HepG2 (cell line): ENCODE results near the gene TRPV6. TPM values are rescaled to one million over a fixed set of nuclear protein-coding genes. Genes with fewer than 3 reads are reported as not detected.

ENCODE experiments used
- ATAC-seq: fragments of 200-7000 bp; cut with Tn5 transposase; 3 replicates; pipeline ENCODE4 v1.9.1; 2020; ENCODE audit warnings: mild to moderate bottlenecking, moderate library complexity
- BruUV-seq: library from RNA; stranded (reverse); fragments of 400-500 nt; replicated peaks from 2 replicates; lab custom pipeline; 2021; lab: Mats Ljungman, UMichigan
- CTCF ChIA-PET: fragments of 300-600 bp; formaldehyde crosslinking; extraction: SDS; loops from one replicate; lab custom pipeline; 2021; ENCODE audit warnings: low total read pairs, inconsistent platforms, low intra/inter-chr PET ratio; lab: Yijun Ruan, JAX
- POLR2A ChIA-PET: fragments of 350-600 bp; sonication (Branson Sonifier 250); formaldehyde crosslinking; loops from one replicate; lab custom pipeline; 2020; ENCODE audit warnings: antibody characterized with exemption, inconsistent platforms; lab: Yijun Ruan, JAX
- DNase-seq: peaks from one replicate; pipeline ENCODE4 v3.0.0-alpha.2; 2015; ENCODE audit warnings: low spot score
- FAIRE-seq: peaks from 3 replicates; lab custom pipeline; 2011; peaks lifted over from hg19 to GRCh38; lab: Jason Lieb, UNC
- H2AFZ ChIP-seq: one replicate; pipeline ENCODE4 v1.6.1; 2011; ENCODE audit warnings: low read length, inconsistent platforms
- H3K27ac ChIP-seq: fragments of 300-600 bp; 3 replicates; pipeline ENCODE4 v1.8.0; 2011; ENCODE audit warnings: mixed run types, mild to moderate bottlenecking, mixed read lengths, low read length, inconsistent platforms; ENCODE audit not compliant: insufficient read depth; ENCODE audit errors: extremely low read length
- H3K27me3 ChIP-seq, 2 experiments: fragments of 200-600 bp in 1 of 2; 2 replicates in 1 of 2; 3 replicates in 1 of 2; pipeline versions ENCODE4 v1.6.0 to v1.8.0; 2011; ENCODE audit warnings: low read length in 2 of 2, mild to moderate bottlenecking in 2 of 2, moderate library complexity in 2 of 2, inconsistent platforms in 1 of 2; ENCODE audit not compliant: insufficient read depth in 2 of 2, control insufficient read depth in 1 of 2
- H3K36me3 ChIP-seq, 2 experiments: fragments of 200-600 bp in 1 of 2; replicated peaks in 1 of 2; 2 replicates in 1 of 2; 3 replicates in 1 of 2; pipeline versions ENCODE4 v1.5.1 to v1.8.0; 2011; ENCODE audit warnings: low read length in 2 of 2, inconsistent platforms in 1 of 2; ENCODE audit not compliant: insufficient read depth in 2 of 2, control insufficient read depth in 1 of 2
- H3K4me1 ChIP-seq: 2 replicates; pipeline ENCODE4 v1.5.1; 2012; ENCODE audit warnings: low read length, inconsistent platforms; ENCODE audit not compliant: insufficient read depth
- H3K4me2 ChIP-seq: 2 replicates; pipeline ENCODE4 v1.6.0; 2011; ENCODE audit warnings: low read depth, low read length, inconsistent platforms
- H3K4me3 ChIP-seq, 3 experiments: fragments of 200-600 bp in 1 of 3; sonication (generic), shearing (Covaris generic) in 1 of 3; replicated peaks in 1 of 3; 2 replicates each; pipeline ENCODE4 v1.5.1; 2011 to 2016; ENCODE audit warnings: low read length in 3 of 3, inconsistent platforms in 2 of 3, low read depth in 2 of 3, mild to moderate bottlenecking in 2 of 3, control low read depth in 1 of 3, mixed read lengths in 1 of 3; ENCODE audit not compliant: insufficient read depth in 1 of 3
- H3K79me2 ChIP-seq: one replicate; pipeline ENCODE4 v1.6.1; 2011; ENCODE audit warnings: low read length, inconsistent platforms; ENCODE audit not compliant: insufficient read depth
- H3K9ac ChIP-seq: 2 replicates; pipeline ENCODE4 v1.6.0; 2011; ENCODE audit warnings: mild to moderate bottlenecking, low read depth, low read length, inconsistent platforms; ENCODE audit not compliant: insufficient read depth
- H3K9me3 ChIP-seq: 2 replicates; pipeline ENCODE4 v1.5.1; 2012; ENCODE audit warnings: mild to moderate bottlenecking, low read length
- H4K20me1 ChIP-seq: 2 replicates; pipeline ENCODE4 v1.6.0; 2011; ENCODE audit warnings: inconsistent platforms, mild to moderate bottlenecking, low read length, moderate library complexity; ENCODE audit not compliant: insufficient read depth
- HOXA3 ChIP-seq: sonication (generic); formaldehyde crosslinking; IDR thresholded peaks from 2 replicates; pipeline ENCODE4 v1.5.0; 2020; ENCODE audit warnings: missing genetic modification reagents
- MAFF ChIP-seq: IDR thresholded peaks from 2 replicates; pipeline ENCODE4 v1.6.1; 2011; ENCODE audit warnings: low read depth, low read length, improper control_type of control experiment
- WGBS: methylation state at CpG from one replicate; pipeline ENCODE4 v1.1.6; 2017; ENCODE audit warnings: low lambda C conversion rate; 5-methylcytosine and 5-hydroxymethylcytosine counted together
- in situ Hi-C: cut with HindIII; loops from 2 replicates; pipeline ENCODE4 v1.10.0; 2017; ENCODE audit warnings: low pct_unique_long_range_greater_than_20kb; ENCODE audit not compliant: extremely low pct_ligation_motif_present
- intact Hi-C: fragments of 100-400 bp; cut with micrococcal nuclease; formaldehyde crosslinking; loops from one replicate; pipeline ENCODE4 v1.10.0; 2022; ENCODE audit not compliant: unreplicated experiment
- polyA plus RNA-seq, 8 experiments: library from polyadenylated mRNA; depleted of rRNA in 3 of 8; stranded (reverse) in 7 of 8; unstranded in 1 of 8; fragments of >200 nt; fragmentation: Illumina TruSeq in 4 of 8; extraction: Trizol in 4 of 8; gene quantifications; 2 replicates each; pipeline versions ENCODE4 v1.2.1 to v1.2.3, GENCODE V29; 2011 to 2016; ENCODE audit warnings: low read depth in 4 of 8, missing spikeins in 1 of 8, mixed read lengths in 1 of 8; ENCODE audit not compliant: insufficient read depth in 1 of 8
- total RNA-seq, 5 experiments: library from RNA; depleted of rRNA; stranded (reverse); fragments of >200 nt; fragmentation: Illumina TruSeq; extraction: Trizol; gene quantifications; 2 replicates each; pipeline ENCODE4 v1.2.3, GENCODE V29; 2016; ENCODE audit warnings: low read depth in 1 of 5
- TF ChIP-seq, protein P1 (sequence below), 2 experiments: IDR thresholded peaks; 2 replicates each; pipeline ENCODE4 v1.6.1; 2011 to 2012; ENCODE audit warnings: low read length in 2 of 2, borderline replicate concordance in 1 of 2, low read depth in 1 of 2, mild to moderate bottlenecking in 1 of 2, moderate library complexity in 1 of 2

Gene TRPV6
- total and polyA plus RNA-seq, 2 of the 13 experiments (the other 11 are each of a cell fraction or from before 2014, with no cell fraction given): not detected

DNA sequence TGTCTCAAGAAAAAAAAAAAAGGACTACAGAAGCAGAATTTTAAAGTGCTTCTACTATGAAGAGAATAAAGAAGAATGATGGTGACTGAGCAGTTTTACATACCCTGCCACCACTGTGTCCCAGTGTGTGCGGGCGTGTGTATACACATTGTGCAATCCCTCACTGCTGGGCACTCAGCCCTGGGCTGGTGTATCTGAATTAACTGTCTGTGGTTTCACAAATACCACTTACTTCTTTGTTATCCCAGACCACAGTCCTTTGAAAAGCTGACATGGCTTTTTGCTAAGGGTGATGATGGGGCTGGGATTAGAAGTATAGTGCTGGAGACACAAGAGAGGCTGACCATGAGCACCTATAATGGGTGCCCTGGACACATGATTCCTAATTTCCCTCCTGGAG is 21.1 kb upstream of the TRPV6 start:
- Histone ChIP-seq H3K4me3 (no peak overlapping the region), H3K36me3 (no peaks in the 10 kb centered on the region), H2AFZ (no peak overlapping the region), H3K9me3 (peaks cover 7% of the 10 kb centered on the region), H3K27me3 (0 out of 5 replicates have a peak, but pooled peaks cover 0 to 1% of the 10 kb centered on the region in 2 experiments), H3K4me2 (no peak overlapping the region), H4K20me1 (no peaks in the 10 kb centered on the region), H3K4me1 (no peaks in the 10 kb centered on the region), H3K27ac (no peak overlapping the region), H3K9ac (no peak overlapping the region), H3K79me2 (no peaks in the 10 kb centered on the region)
- CTCF ChIA-PET: no interaction called here
- FAIRE-seq: no peak
- intact Hi-C loops (no loop called here), in situ Hi-C loops (no loop called here)
- WGBS: 3% methylated on average over 2 of the region's 2 CpGs
- POLR2A ChIA-PET: no interaction called here
- no peak for DNase-seq
- no peak for ATAC-seq
- TF ChIP-seq MAFF: 0 out of 2 replicates have a peak, but pooled peaks have one; percentile 7
- TF ChIP-seq HOXA3 (CRISPR knock-in tag): no peak
- no TSS peak for BruUV-seq

DNA sequence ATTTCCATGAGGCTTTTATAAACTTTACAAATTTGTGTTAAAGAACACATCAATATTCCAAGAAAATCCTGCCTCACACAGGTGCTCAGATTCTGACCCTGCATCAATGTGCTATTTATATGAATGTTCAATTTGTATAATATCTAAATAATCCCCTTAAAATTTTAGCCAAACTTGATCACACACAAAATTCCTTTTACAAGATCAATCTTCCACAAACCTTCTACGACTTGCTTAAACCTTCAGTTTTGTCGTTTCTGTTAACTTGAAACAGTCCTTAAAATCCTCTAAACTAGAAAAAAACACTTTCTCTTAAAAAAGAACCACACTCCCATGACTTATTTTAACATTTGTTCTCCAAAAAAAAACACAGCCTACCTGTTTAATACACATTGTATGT is 20.2 kb upstream of the TRPV6 start:
- ChIA-PET POLR2A (no interaction called here), CTCF (no interaction called here)
- TF ChIP-seq, protein P1, sequence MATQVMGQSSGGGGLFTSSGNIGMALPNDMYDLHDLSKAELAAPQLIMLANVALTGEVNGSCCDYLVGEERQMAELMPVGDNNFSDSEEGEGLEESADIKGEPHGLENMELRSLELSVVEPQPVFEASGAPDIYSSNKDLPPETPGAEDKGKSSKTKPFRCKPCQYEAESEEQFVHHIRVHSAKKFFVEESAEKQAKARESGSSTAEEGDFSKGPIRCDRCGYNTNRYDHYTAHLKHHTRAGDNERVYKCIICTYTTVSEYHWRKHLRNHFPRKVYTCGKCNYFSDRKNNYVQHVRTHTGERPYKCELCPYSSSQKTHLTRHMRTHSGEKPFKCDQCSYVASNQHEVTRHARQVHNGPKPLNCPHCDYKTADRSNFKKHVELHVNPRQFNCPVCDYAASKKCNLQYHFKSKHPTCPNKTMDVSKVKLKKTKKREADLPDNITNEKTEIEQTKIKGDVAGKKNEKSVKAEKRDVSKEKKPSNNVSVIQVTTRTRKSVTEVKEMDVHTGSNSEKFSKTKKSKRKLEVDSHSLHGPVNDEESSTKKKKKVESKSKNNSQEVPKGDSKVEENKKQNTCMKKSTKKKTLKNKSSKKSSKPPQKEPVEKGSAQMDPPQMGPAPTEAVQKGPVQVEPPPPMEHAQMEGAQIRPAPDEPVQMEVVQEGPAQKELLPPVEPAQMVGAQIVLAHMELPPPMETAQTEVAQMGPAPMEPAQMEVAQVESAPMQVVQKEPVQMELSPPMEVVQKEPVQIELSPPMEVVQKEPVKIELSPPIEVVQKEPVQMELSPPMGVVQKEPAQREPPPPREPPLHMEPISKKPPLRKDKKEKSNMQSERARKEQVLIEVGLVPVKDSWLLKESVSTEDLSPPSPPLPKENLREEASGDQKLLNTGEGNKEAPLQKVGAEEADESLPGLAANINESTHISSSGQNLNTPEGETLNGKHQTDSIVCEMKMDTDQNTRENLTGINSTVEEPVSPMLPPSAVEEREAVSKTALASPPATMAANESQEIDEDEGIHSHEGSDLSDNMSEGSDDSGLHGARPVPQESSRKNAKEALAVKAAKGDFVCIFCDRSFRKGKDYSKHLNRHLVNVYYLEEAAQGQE (IDR thresholded peaks at IDR 0.05; ENCODE audit: borderline replicate concordance in 1 of 2, low read depth in 1 of 2, low read length in 2 of 2): no peak
- H2AFZ ChIP-seq: no peak overlapping the region
- no peak overlapping the region for H3K27ac ChIP-seq
- no peak overlapping the region for H3K4me3 ChIP-seq
- no peaks in the 10 kb centered on the region for H3K36me3 ChIP-seq
- no peak for FAIRE-seq
- no peaks in the 10 kb centered on the region for H4K20me1 ChIP-seq
- ATAC-seq: no peak
- H3K4me2 ChIP-seq: no peak overlapping the region
- in situ Hi-C loops (no loop called here), intact Hi-C loops (no loop called here)
- no TSS peak for BruUV-seq
- H3K79me2 ChIP-seq: no peaks in the 10 kb centered on the region
- 21% methylated on average over 2 of the region's 2 CpGs for WGBS
- H3K9me3 ChIP-seq: peaks cover 7% of the 10 kb centered on the region
- DNase-seq: no peak
- H3K4me1 ChIP-seq: no peaks in the 10 kb centered on the region
- H3K9ac ChIP-seq: no peak overlapping the region
- H3K27me3 ChIP-seq: 0 out of 5 replicates have a peak, but pooled peaks cover 0 to 1% of the 10 kb centered on the region in 2 experiments
